Fibroblast of gingiva (primary cell): ENCODE data around the gene ST7.
A peak's percentile ranks its signal among the peaks of the same experiment; 100 is the strongest.
"Not testable (repeated sequence)": the region's sequence is repeated elsewhere in the genome, so short reads cannot be mapped to it uniquely, and the experiment has no call there.

Experiments
- DNase-seq: peaks from one replicate; pipeline ENCODE4 v3.0.0-alpha.2; 2011; ENCODE audit warnings: low read depth

The ST7 gene

GRCh38 chr7:117096942-117097341 lies 143.6 kb downstream of the ST7 start:
- no peak for DNase-seq

- DNase-seq: no peak
These were observed 144.6 kb downstream of the ST7 start for GRCh38 chr7:117097860-117098259.

GRCh38 chr7:117098457-117098856 lies 145.2 kb downstream of the ST7 start:
- peak; percentile 76 for DNase-seq

GRCh38 chr7:117101026-117101425 lies 147.7 kb downstream of the ST7 start:
- no peak for DNase-seq

- no peak for DNase-seq
These were observed 157.4 kb downstream of the ST7 start for GRCh38 chr7:117110480-117111315.

- no peak for DNase-seq
These were observed 158.2 kb downstream of the ST7 start for GRCh38 chr7:117111535-117111934.

GRCh38 chr7:117112640-117113039 lies 159.3 kb downstream of the ST7 start:
- DNase-seq: no peak

- DNase-seq: no peak
These were observed 160.6 kb downstream of the ST7 start for GRCh38 chr7:117113871-117114270.

GRCh38 chr7:117114272-117114671 lies 161.0 kb downstream of the ST7 start:
- DNase-seq: no peak

- DNase-seq: no peak
These were observed 162.9 kb downstream of the ST7 start for GRCh38 chr7:117116211-117116610.

- DNase-seq: no peak
These were observed 163.9 kb downstream of the ST7 start for GRCh38 chr7:117117172-117117571.

GRCh38 chr7:117118579-117119180 lies 165.4 kb downstream of the ST7 start:
- DNase-seq: no peak

- peak; percentile 58 for DNase-seq
These were observed 166.1 kb downstream of the ST7 start for GRCh38 chr7:117119192-117119924.

GRCh38 chr7:117120321-117120720 lies 167.0 kb downstream of the ST7 start:
- DNase-seq: not testable (repeated sequence)

GRCh38 chr7:117122036-117122435 lies 168.7 kb downstream of the ST7 start:
- not testable (repeated sequence) for DNase-seq

GRCh38 chr7:117122536-117122935 lies 169.2 kb downstream of the ST7 start:
- no peak for DNase-seq

- DNase-seq: no peak
These were observed 170.1 kb downstream of the ST7 start for GRCh38 chr7:117123311-117123926.

- DNase-seq: peak; percentile 89
These were observed 171.4 kb downstream of the ST7 start for GRCh38 chr7:117124591-117125220.

- no peak for DNase-seq
These were observed 173.4 kb downstream of the ST7 start for GRCh38 chr7:117126676-117127075.

GRCh38 chr7:117127585-117128168 lies 174.4 kb downstream of the ST7 start:
- DNase-seq: peak; percentile 45

GRCh38 chr7:117129521-117129955 lies 176.2 kb downstream of the ST7 start:
- peak; percentile 24 for DNase-seq
